Thyroid gland (tissue), 4 donors: ENCODE measurements around the gene HEATR9.

Source experiments
- CTCF ChIP-seq, 6 experiments: fragments of 200-600 bp in 3 of 6; fragments of 450-650 bp in 3 of 6; sonication (generic) in 3 of 6; IDR thresholded peaks; one replicate each; pipeline ENCODE4 v1.5.1; 2016 to 2019; ENCODE audit warnings: antibody characterized with exemption in 6 of 6, mild to moderate bottlenecking in 2 of 6, inconsistent platforms in 1 of 6, moderate library complexity in 1 of 6
- POLR2A ChIP-seq, 2 donors: fragments of 450-650 bp; IDR thresholded peaks; one replicate each; pipeline ENCODE4 v1.6.1; 2017; ENCODE audit warnings: antibody characterized with exemption in 2 of 2, mild to moderate bottlenecking in 2 of 2, moderate library complexity in 1 of 2

- TF ChIP-seq POLR2A (IDR thresholded peaks at IDR 0.05), result no peak
- TF ChIP-seq CTCF (IDR thresholded peaks at IDR 0.05), result peak; percentile 32 to 69 (median 45)
Measured at GRCh38 chr17:35849469-35850348, 19.0 kb downstream of the HEATR9 start.
